ENCODE results near the gene GPR12. TPM values are rescaled to one million over a fixed set of nuclear protein-coding genes. Genes with fewer than 3 reads are reported as not detected.
A peak's percentile ranks its signal among the peaks of the same experiment; 100 is the strongest.

GPR12 gene
- total and polyA plus RNA-seq, 2 of the 4 experiments (the other 2 are of a cell fraction) = not detected

GRCh38 chr13:26759249-26759906, 1.2 kb downstream of the GPR12 start:
- Histone ChIP-seq H3K9ac (ENCODE audit: low read depth, low read length) (no peak overlapping the region), H3K56ac (ENCODE audit: extremely low read depth, insufficient read depth, low read length) (no peak overlapping the region), H4K5ac (ENCODE audit: low read depth, low read length) (no peak overlapping the region), H3K9me3 (ENCODE audit: control insufficient read depth, insufficient read depth, low read length) (no peaks in the 10 kb centered on the region), H3K9me1 (ENCODE audit: insufficient read depth, low read length) (peaks cover 2% of the 10 kb centered on the region; the same call in 1 of the 2 replicates), H4K91ac (ENCODE audit: insufficient read depth, low read depth, low read length) (no peak overlapping the region), H3K27ac (ENCODE audit: insufficient read depth, low read length) (no peak overlapping the region), H2BK15ac (ENCODE audit: low read depth, low read length) (no peak overlapping the region), H3K4me2 (ENCODE audit: low read depth, low read length) (peak overlapping the region; percentile 69), H2BK20ac (ENCODE audit: low read depth, low read length) (no peak overlapping the region), H3K4ac (ENCODE audit: low read depth, low read length) (no peak overlapping the region), H3K4me3 (ENCODE audit: insufficient read depth, low read depth, low read length) (no peak overlapping the region), H4K8ac (ENCODE audit: low read depth in 2 of 2, low read length in 2 of 2) (no peak overlapping the region), H2AK9ac (replicated peaks; ENCODE audit: low read depth, low read length, poor library complexity) (no peak overlapping the region), H3K14ac (replicated peaks; ENCODE audit: low read depth, low read length) (no peak overlapping the region), H2AK5ac (ENCODE audit: low read depth, low read length) (no peak overlapping the region), H3K23ac (ENCODE audit: low read depth, low read length) (no peak overlapping the region), H4K20me1 (ENCODE audit: insufficient read depth, low read length) (no peaks in the 10 kb centered on the region), H3K27me3 (ENCODE audit: control insufficient read depth, insufficient read depth, low read length) (peaks cover 40% of the 10 kb centered on the region), H3K36me3 (ENCODE audit: control insufficient read depth, insufficient read depth, low read length) (no peaks in the 10 kb centered on the region), H2AFZ (replicated peaks; ENCODE audit: low read length, poor library complexity) (peak overlapping the region; percentile 60), H3K79me1 (ENCODE audit: low read depth in 1 of 2, low read length in 2 of 2) (no peaks in the 10 kb centered on the region), H2BK5ac (ENCODE audit: low read depth, low read length, poor library complexity, severe bottlenecking) (no peak overlapping the region), H3K18ac (ENCODE audit: low read depth, low read length) (no peak overlapping the region), H3K4me1 (ENCODE audit: control insufficient read depth, insufficient read depth, low read length) (0 out of 2 replicates have a peak, but pooled peaks cover 2% of the 10 kb centered on the region), H2BK120ac (ENCODE audit: low read depth, low read length) (no peak overlapping the region)
- in situ Hi-C loops (cut with MboI; ENCODE audit: low sequenced_read_pairs) (no loop called here), intact Hi-C loops (cut with micrococcal nuclease) (no loop called here), dilution Hi-C loops (cut with HindIII; ENCODE audit: low sequenced_read_pairs, unreplicated experiment) (no loop called here)
- TF ChIP-seq BHLHE40 (IDR thresholded peaks at IDR 0.05; ENCODE audit: low read depth, low read length) = no peak
- TF ChIP-seq CTCF (conservative IDR thresholded peaks at IDR 0.05; ENCODE audit: low read depth, low read length) = no peak
- CTCF ChIA-PET = no interaction called here
- 68% methylated on average over 24 of the region's 27 CpGs; no CpG with 5 or more reads in 1 of the 2 experiments for WGBS, 2 experiments (ENCODE audit: extremely low coverage in 2 of 2, insufficient read length in 1 of 2)
- ATAC-seq (ENCODE audit: low read depth) (no peak), DNase-seq (no peak)
- POLR2A ChIA-PET (ENCODE audit: unreplicated experiment) = no interaction called here
- no TSS peak for BruUV-seq (replicated peaks)

Data from IMR-90 (cell line).